Prostate gland (tissue), 2 donors: ENCODE data around the gene VAV3. TPM values are rescaled to one million over a fixed set of nuclear protein-coding genes. Genes with fewer than 3 reads are reported as not detected.

Source experiments
- DNase-seq: peaks from one replicate; pipeline ENCODE4 v3.0.0-alpha.2; 2019; ENCODE audit warnings: low spot score
- H3K27ac ChIP-seq, 2 donors: fragments of 200-600 bp; sonication (generic); 2 replicates each; pipeline ENCODE4 v1.5.1; 2017 to 2019
- H3K27me3 ChIP-seq: fragments of 200-600 bp; sonication (generic); replicated peaks from 2 replicates; pipeline ENCODE4 v1.5.1; 2019; ENCODE audit not compliant: insufficient read depth
- H3K36me3 ChIP-seq, 2 donors: fragments of 200-600 bp; sonication (generic); 1 replicate in 1 of 2; 2 replicates in 1 of 2; pipeline versions ENCODE4 v1.5.1 to v1.8.1; 2017 to 2019
- H3K4me1 ChIP-seq: fragments of 200-600 bp; sonication (generic); replicated peaks from 2 replicates; pipeline ENCODE4 v1.5.1; 2019
- H3K4me3 ChIP-seq, 2 donors: fragments of 200-600 bp; sonication (generic); 2 replicates each; pipeline ENCODE4 v1.5.1; 2017 to 2019
- H3K9me3 ChIP-seq: fragments of 200-600 bp; sonication (generic); 2 replicates; pipeline ENCODE4 v1.5.1; 2017
- POLR2A ChIP-seq: fragments of 450-650 bp; IDR thresholded peaks from one replicate; pipeline ENCODE4 v1.6.1; 2016; ENCODE audit warnings: antibody characterized with exemption, mild to moderate bottlenecking
- POLR2AphosphoS5 ChIP-seq: sonication (generic); formaldehyde crosslinking; IDR thresholded peaks from one replicate; pipeline ENCODE4 v1.6.1; 2017; ENCODE audit warnings: antibody characterized with exemption
- WGBS: methylation state at CpG from one replicate; pipeline ENCODE4 v1.1.5; 2018; 5-methylcytosine and 5-hydroxymethylcytosine counted together
- intact Hi-C: fragments of 100-400 bp; cut with DNase I; formaldehyde crosslinking; loops from one replicate; pipeline ENCODE4 v1.14.2; 2022
- total RNA-seq, 2 donors: library from RNA; depleted of rRNA; stranded (reverse); fragments of >200 nt; gene quantifications; one replicate each; pipeline ENCODE4 v1.1.0, GENCODE V29; 2016
- TF ChIP-seq, protein P1 (sequence below), 4 experiments: fragments of 200-600 bp in 2 of 4; fragments of 450-650 bp in 2 of 4; sonication (generic) in 2 of 4; IDR thresholded peaks; 1 replicate in 3 of 4; 2 replicates in 1 of 4; pipeline ENCODE4 v1.5.1; 2016 to 2019; ENCODE audit warnings: antibody characterized with exemption in 4 of 4, mild to moderate bottlenecking in 2 of 4, moderate library complexity in 2 of 4

VAV3 gene
- total RNA-seq, 2 donors from 2014 or later, result 14.5 TPM

DNA sequence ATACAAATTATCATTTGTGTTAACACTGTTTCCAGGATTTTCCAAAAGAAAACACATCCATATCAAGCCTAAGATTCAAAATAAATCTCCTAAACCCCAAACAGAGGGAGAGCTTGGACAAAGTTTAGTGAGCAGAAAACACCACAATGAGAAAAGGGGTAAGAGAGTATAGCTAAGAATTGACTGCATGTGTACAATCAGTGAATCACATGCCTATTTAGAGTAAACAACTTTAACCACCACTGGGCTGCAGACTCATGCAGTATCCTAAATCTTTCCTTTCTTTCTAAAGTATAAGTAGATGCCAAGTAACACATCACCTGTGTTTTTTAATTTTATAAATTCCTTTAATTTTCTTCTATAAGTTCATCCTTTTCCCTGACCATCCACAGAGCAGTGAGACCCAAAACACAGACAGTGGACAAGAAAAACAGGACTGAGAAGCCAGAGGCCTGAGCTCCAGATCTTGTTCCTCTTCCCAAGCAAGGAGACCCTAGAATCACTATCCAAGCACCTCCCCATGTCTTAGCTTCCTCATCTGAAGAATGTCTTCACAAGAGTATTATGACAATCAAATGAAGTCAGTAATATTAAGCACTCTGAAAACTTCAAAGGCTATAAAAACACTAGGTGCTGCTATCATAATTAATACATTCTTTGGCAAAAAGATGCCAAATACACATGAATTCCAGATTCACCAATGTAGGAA, 93.1 kb downstream of the VAV3 start:
- no peak overlapping the region for H3K4me3 ChIP-seq
- no peaks in the 10 kb centered on the region for H3K27me3 ChIP-seq
- no peak for TF ChIP-seq POLR2A
- TF ChIP-seq POLR2AphosphoS5, result no peak
- TF ChIP-seq, protein P1, sequence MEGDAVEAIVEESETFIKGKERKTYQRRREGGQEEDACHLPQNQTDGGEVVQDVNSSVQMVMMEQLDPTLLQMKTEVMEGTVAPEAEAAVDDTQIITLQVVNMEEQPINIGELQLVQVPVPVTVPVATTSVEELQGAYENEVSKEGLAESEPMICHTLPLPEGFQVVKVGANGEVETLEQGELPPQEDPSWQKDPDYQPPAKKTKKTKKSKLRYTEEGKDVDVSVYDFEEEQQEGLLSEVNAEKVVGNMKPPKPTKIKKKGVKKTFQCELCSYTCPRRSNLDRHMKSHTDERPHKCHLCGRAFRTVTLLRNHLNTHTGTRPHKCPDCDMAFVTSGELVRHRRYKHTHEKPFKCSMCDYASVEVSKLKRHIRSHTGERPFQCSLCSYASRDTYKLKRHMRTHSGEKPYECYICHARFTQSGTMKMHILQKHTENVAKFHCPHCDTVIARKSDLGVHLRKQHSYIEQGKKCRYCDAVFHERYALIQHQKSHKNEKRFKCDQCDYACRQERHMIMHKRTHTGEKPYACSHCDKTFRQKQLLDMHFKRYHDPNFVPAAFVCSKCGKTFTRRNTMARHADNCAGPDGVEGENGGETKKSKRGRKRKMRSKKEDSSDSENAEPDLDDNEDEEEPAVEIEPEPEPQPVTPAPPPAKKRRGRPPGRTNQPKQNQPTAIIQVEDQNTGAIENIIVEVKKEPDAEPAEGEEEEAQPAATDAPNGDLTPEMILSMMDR (IDR thresholded peaks at IDR 0.05), result no peak
- DNase-seq, result no peak
- no peaks in the 10 kb centered on the region for H3K36me3 ChIP-seq
- no peak overlapping the region for H3K27ac ChIP-seq
- no peaks in the 10 kb centered on the region for H3K9me3 ChIP-seq
- no peaks in the 10 kb centered on the region for H3K4me1 ChIP-seq
- intact Hi-C loops, result no loop called here

GRCh38 chr1:107871259-107871658, 93.7 kb downstream of the VAV3 start:
- Histone ChIP-seq H3K4me1 (no peaks in the 10 kb centered on the region), H3K4me3 (no peak overlapping the region), H3K36me3 (no peaks in the 10 kb centered on the region), H3K27me3 (no peaks in the 10 kb centered on the region), H3K9me3 (no peaks in the 10 kb centered on the region), H3K27ac (no peak overlapping the region)
- no peak for DNase-seq
- intact Hi-C loops, result no loop called here
- WGBS, result 27% methylated on average over 2 of the region's 2 CpGs
- TF ChIP-seq POLR2AphosphoS5 (no peak), POLR2A (no peak)
- TF ChIP-seq, protein P1 (IDR thresholded peaks at IDR 0.05), result no peak

DNA sequence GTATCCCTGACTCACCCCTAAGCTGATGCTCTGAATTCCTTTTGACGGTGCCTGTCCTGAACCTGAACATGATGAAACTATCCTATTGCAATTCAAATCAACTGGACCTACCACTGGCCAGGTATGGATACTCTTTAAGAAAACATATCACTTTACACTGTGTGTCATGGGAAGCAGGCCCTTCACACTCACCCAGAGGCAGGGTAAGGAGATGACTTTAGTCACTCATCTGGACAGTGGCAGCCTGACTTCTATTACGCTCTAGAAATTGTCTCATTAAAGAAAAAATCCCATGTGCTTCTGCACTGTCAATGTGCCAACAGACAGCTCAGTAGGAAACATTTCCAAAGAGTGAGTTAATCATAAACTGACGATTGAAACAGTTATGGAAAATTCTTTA, 94.3 kb downstream of the VAV3 start:
- intact Hi-C loops, result no loop called here
- WGBS, result 51% methylated on average over 3 of the region's 3 CpGs
- Histone ChIP-seq H3K27ac (no peak overlapping the region), H3K4me1 (no peaks in the 10 kb centered on the region), H3K27me3 (no peaks in the 10 kb centered on the region), H3K9me3 (no peaks in the 10 kb centered on the region), H3K4me3 (no peak overlapping the region), H3K36me3 (no peaks in the 10 kb centered on the region)
- TF ChIP-seq, protein P1 (IDR thresholded peaks at IDR 0.05), result no peak
- TF ChIP-seq POLR2A, result no peak
- no peak for TF ChIP-seq POLR2AphosphoS5
- DNase-seq, result no peak

- intact Hi-C loops, result no loop called here
- 61% methylated on average over 1 of the region's 1 CpG for WGBS
- no peak overlapping the region for H3K27ac ChIP-seq
- no peaks in the 10 kb centered on the region for H3K4me1 ChIP-seq
- DNase-seq, result no peak
- no peaks in the 10 kb centered on the region for H3K36me3 ChIP-seq
- no peak overlapping the region for H3K4me3 ChIP-seq
- TF ChIP-seq, protein P1 (IDR thresholded peaks at IDR 0.05), result no peak
- TF ChIP-seq POLR2AphosphoS5 (no peak), POLR2A (no peak)
- no peaks in the 10 kb centered on the region for H3K9me3 ChIP-seq
- no peaks in the 10 kb centered on the region for H3K27me3 ChIP-seq
Observed at GRCh38 chr1:107867897-107868296, 97.1 kb downstream of the VAV3 start.

DNA sequence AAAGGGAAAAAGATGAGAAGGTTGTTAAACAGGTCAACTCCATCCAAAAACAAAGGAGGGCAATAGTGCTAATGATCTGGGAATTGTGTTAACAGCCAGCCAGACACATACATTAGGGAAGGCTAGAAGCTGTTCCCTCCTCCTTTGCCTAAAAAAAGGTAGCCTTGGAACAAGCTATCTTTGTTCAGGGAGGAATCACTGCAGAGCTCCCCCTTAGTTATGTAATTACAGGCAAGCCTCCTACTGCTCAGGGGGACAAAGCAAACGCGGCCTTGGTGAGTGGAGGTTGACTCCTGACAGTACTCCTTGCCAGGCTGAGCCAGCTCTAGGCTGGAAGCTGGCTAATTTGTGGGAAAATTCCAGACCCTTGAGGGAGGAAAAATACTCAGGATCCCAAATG, 97.6 kb downstream of the VAV3 start:
- no peaks in the 10 kb centered on the region for H3K27me3 ChIP-seq
- intact Hi-C loops, result no loop called here
- 75% methylated on average over 2 of the region's 2 CpGs for WGBS

More for the DNA sequence above, 97.6 kb downstream of the VAV3 start:
- Histone ChIP-seq H3K36me3 (no peaks in the 10 kb centered on the region), H3K27ac (no peak overlapping the region), H3K9me3 (no peaks in the 10 kb centered on the region), H3K4me3 (no peak overlapping the region), H3K4me1 (no peaks in the 10 kb centered on the region)
- no peak for DNase-seq
- TF ChIP-seq, protein P1 (IDR thresholded peaks at IDR 0.05), result no peak
- no peak for TF ChIP-seq POLR2A
- TF ChIP-seq POLR2AphosphoS5, result no peak
